Spleen (tissue), 11 donors: Measurements from ENCODE around the gene BPGM. TPM values are rescaled to one million over a fixed set of nuclear protein-coding genes. Genes with fewer than 3 reads are reported as not detected.

Source experiments
- DNase-seq: peaks from one replicate; pipeline ENCODE4 v3.0.0-alpha.2; 2020
- H3K27ac ChIP-seq, 8 donors: fragments of 200-600 bp; sonication (generic) in 7 of 8; 1 replicate in 4 of 8; 2 replicates in 4 of 8; pipeline versions ENCODE4 v1.5.0 to v1.8.0; 2016 to 2021; ENCODE audit warnings: inconsistent platforms in 4 of 8, mild to moderate bottlenecking in 4 of 8, moderate library complexity in 1 of 8
- H3K27me3 ChIP-seq, 7 donors: fragments of 200-600 bp; sonication (generic) in 6 of 7; replicated peaks in 1 of 7; 1 replicate in 4 of 7; 2 replicates in 3 of 7; pipeline versions ENCODE4 v1.5.0 to v1.8.0; 2016 to 2021; ENCODE audit warnings: inconsistent platforms in 3 of 7, mild to moderate bottlenecking in 1 of 7
- H3K36me3 ChIP-seq, 6 donors: fragments of 200-600 bp; sonication (generic) in 5 of 6; 1 replicate in 4 of 6; 2 replicates in 2 of 6; pipeline versions ENCODE4 v1.5.0 to v1.8.0; 2016 to 2021; ENCODE audit warnings: inconsistent platforms in 2 of 6
- H3K4me1 ChIP-seq, 6 donors: fragments of 200-600 bp; sonication (generic) in 5 of 6; 1 replicate in 3 of 6; 2 replicates in 3 of 6; pipeline versions ENCODE4 v1.5.0 to v1.8.0; 2016 to 2021; ENCODE audit warnings: inconsistent platforms in 3 of 6
- H3K4me3 ChIP-seq, 8 donors: fragments of 200-600 bp; sonication (generic) in 7 of 8; 1 replicate in 4 of 8; 2 replicates in 4 of 8; pipeline versions ENCODE4 v1.5.0 to v1.8.0; 2016 to 2021; ENCODE audit warnings: inconsistent platforms in 4 of 8, mild to moderate bottlenecking in 4 of 8, moderate library complexity in 2 of 8
- H3K9me3 ChIP-seq, 8 donors: fragments of 200-600 bp; sonication (generic) in 7 of 8; 1 replicate in 4 of 8; 2 replicates in 4 of 8; pipeline versions ENCODE4 v1.5.0 to v1.8.0; 2016 to 2021; ENCODE audit warnings: inconsistent platforms in 4 of 8
- CTCF ChIP-seq, 11 experiments: fragments of 200-600 bp in 7 of 11; fragments of 450-650 bp in 4 of 11; sonication (generic) in 4 of 11; IDR thresholded peaks in 8 of 11; conservative IDR thresholded peaks in 3 of 11; 1 replicate in 7 of 11; 2 replicates in 4 of 11; pipeline versions ENCODE4 v1.4.0 to v1.8.0; 2016 to 2021; ENCODE audit warnings: antibody characterized with exemption in 11 of 11, inconsistent platforms in 4 of 11, mild to moderate bottlenecking in 1 of 11
- POLR2A ChIP-seq, 3 donors: fragments of 450-650 bp; IDR thresholded peaks; one replicate each; pipeline ENCODE4 v1.5.1; 2017; ENCODE audit warnings: antibody characterized with exemption in 3 of 3, mild to moderate bottlenecking in 1 of 3
- POLR2AphosphoS5 ChIP-seq, 3 donors: sonication (generic); formaldehyde crosslinking; IDR thresholded peaks; one replicate each; pipeline ENCODE4 v1.5.1; 2017; ENCODE audit warnings: antibody characterized with exemption in 3 of 3
- WGBS, 5 donors: extraction: QIAGEN DNeasy Blood & Tissue Kit in 3 of 5; methylation state at CpG; one replicate each; pipeline versions ENCODE4 v1.1.5 to v1.1.7; 2013 to 2018; 5-methylcytosine and 5-hydroxymethylcytosine counted together
- intact Hi-C: fragments of 100-400 bp; cut with DNase I; formaldehyde crosslinking; loops from one replicate; pipeline ENCODE4 v1.15.0; 2023; ENCODE audit warnings: low total_unique reads
- polyA plus RNA-seq, 3 donors: library from polyadenylated mRNA; stranded (reverse); fragments of 200-250 nt; gene quantifications; one replicate each; pipeline ENCODE4 v1.2.1, GENCODE V29; 2013
- total RNA-seq, 7 donors: library from RNA; depleted of rRNA in 3 of 7; stranded (reverse); fragments of >200 nt in 3 of 7; fragmentation: NEBNext Ultra II Directional in 4 of 7; extraction: Animal tissue kit (Norgen Biotek cat#: 25700) in 4 of 7; gene quantifications; one replicate each; pipeline versions ENCODE4 v1.1.0 to v1.2.1, GENCODE V29; 2016 to 2021
- donor health status: healthy with polysubstance abuse.
- donor health status: DM: no; HTN: no; CAD: no; lungs with moderate emphysema.
- donor health status: DM: no; HTN: no; CAD: no.
- donor health status: Bipolar disorder and iron deficiency.
- donor health status: healthy.
- donor health status: DM: no; HTN: no; CAD: no.
- donor health status: DM: yes; HTN: yes; CAD: no.

BPGM gene
- total and polyA plus RNA-seq, 10 donors = 10.6 to 64.4 (median 14.4) TPM

- peaks cover 0 to 13% (median 0%) of the 10 kb centered on the region in 6 donors for H3K4me1 ChIP-seq
- H3K9me3 ChIP-seq = no peaks in the 10 kb centered on the region
- H3K4me3 ChIP-seq = no peak overlapping the region
- 45 to 98% (median 69%) methylated on average over 2 of the region's 2 CpGs for WGBS, 5 donors
- H3K27me3 ChIP-seq = no peaks in the 10 kb centered on the region
- H3K36me3 ChIP-seq = no peaks in the 10 kb centered on the region
- TF ChIP-seq POLR2AphosphoS5 (IDR thresholded peaks at IDR 0.05) = no peak
- H3K27ac ChIP-seq = peak overlapping the region in 6 of 8 donors; percentile 3 to 77 (median 64)
- DNase-seq = no peak
- intact Hi-C loops = no loop called here
Measured at GRCh38 chr7:134721171-134721570, 74.5 kb downstream of the BPGM start.

GRCh38 chr7:134722786-134723322 lies 76.2 kb downstream of the BPGM start:
- 60 to 82% (median 68%) methylated on average over 4 of the region's 4 CpGs for WGBS, 5 donors
- no peaks in the 10 kb centered on the region for H3K27me3 ChIP-seq
- H3K4me1 ChIP-seq = peaks cover 0 to 13% (median 0%) of the 10 kb centered on the region in 6 donors
- H3K36me3 ChIP-seq = no peaks in the 10 kb centered on the region
- TF ChIP-seq POLR2AphosphoS5 (IDR thresholded peaks at IDR 0.05) = peak in 1 of 3 donors; percentile 54
- TF ChIP-seq POLR2A (IDR thresholded peaks at IDR 0.05) = no peak
- TF ChIP-seq CTCF (IDR thresholded peaks at IDR 0.05 in 8 of 11, conservative IDR thresholded peaks at IDR 0.05 in 3 of 11) = no peak
- no peaks in the 10 kb centered on the region for H3K9me3 ChIP-seq
- intact Hi-C loops = no loop called here
- DNase-seq = no peak
- H3K27ac ChIP-seq = peak overlapping the region in 6 of 8 donors; percentile 23 to 77 (median 64)
- no peak overlapping the region for H3K4me3 ChIP-seq

- no peak overlapping the region for H3K4me3 ChIP-seq
Measured at GRCh38 chr7:134723892-134724291, 77.2 kb downstream of the BPGM start.

GRCh38 chr7:134724606-134725005 lies 78.0 kb downstream of the BPGM start:
- Histone ChIP-seq H3K36me3 (no peaks in the 10 kb centered on the region), H3K27ac (peak overlapping the region in 3 of 8 donors; percentile 64 to 77 (median 65))
- intact Hi-C loops = no loop called here

More at GRCh38 chr7:134723892-134724291, 77.2 kb downstream of the BPGM start:
- H3K27me3 ChIP-seq = no peaks in the 10 kb centered on the region
- H3K9me3 ChIP-seq = no peaks in the 10 kb centered on the region
- TF ChIP-seq CTCF (IDR thresholded peaks at IDR 0.05 in 8 of 11, conservative IDR thresholded peaks at IDR 0.05 in 3 of 11) (no peak), POLR2A (IDR thresholded peaks at IDR 0.05) (no peak), POLR2AphosphoS5 (IDR thresholded peaks at IDR 0.05) (no peak)
- H3K36me3 ChIP-seq = no peaks in the 10 kb centered on the region
- 75 to 92% (median 84%) methylated on average over 5 of the region's 5 CpGs for WGBS, 5 donors
- intact Hi-C loops = no loop called here
- no peak for DNase-seq
- H3K4me1 ChIP-seq = peaks cover 0 to 13% (median 0%) of the 10 kb centered on the region in 6 donors
- peak overlapping the region in 6 of 8 donors; percentile 23 to 77 (median 64) for H3K27ac ChIP-seq

More at GRCh38 chr7:134724606-134725005, 78.0 kb downstream of the BPGM start:
- H3K4me1 ChIP-seq = peaks cover 0 to 13% (median 0%) of the 10 kb centered on the region in 6 donors
- H3K4me3 ChIP-seq = no peak overlapping the region
- H3K27me3 ChIP-seq = no peaks in the 10 kb centered on the region
- no peaks in the 10 kb centered on the region for H3K9me3 ChIP-seq
- TF ChIP-seq POLR2AphosphoS5 (IDR thresholded peaks at IDR 0.05) (no peak), CTCF (IDR thresholded peaks at IDR 0.05 in 8 of 11, conservative IDR thresholded peaks at IDR 0.05 in 3 of 11) (peak in 5 of 11 experiments; percentile 8 to 39 (median 15))
- no peak for DNase-seq
- 35 to 45% (median 38%) methylated on average over 2 of the region's 2 CpGs for WGBS, 5 donors
